ENCODE measurements around the gene HOATZ.

Gene HOATZ

GRCh38 chr11:111494040-111494439 is 20.5 kb upstream of the HOATZ start:
- Histone ChIP-seq H3K4me2 (ENCODE audit: low read length, poor library complexity, severe bottlenecking) (no peak overlapping the region), H3K4me1 (ENCODE audit: control insufficient read depth, insufficient read depth, low read depth, low read length) (no peaks in the 10 kb centered on the region), H2BK12ac (ENCODE audit: low read length in 2 of 2) (no peak overlapping the region), H3K23ac (ENCODE audit: low read length in 2 of 2) (no peak overlapping the region), H3K9me3 (ENCODE audit: control insufficient read depth, low read length) (no peaks in the 10 kb centered on the region), H2BK15ac (ENCODE audit: low read depth, poor library complexity, severe bottlenecking) (no peak overlapping the region), H4K91ac (ENCODE audit: low read length) (no peak overlapping the region), H3K27ac (ENCODE audit: low read length, poor library complexity, severe bottlenecking) (no peak overlapping the region), H4K8ac (ENCODE audit: low read length) (no peak overlapping the region), H2BK5ac (ENCODE audit: low read depth, low read length, poor library complexity, severe bottlenecking) (no peak overlapping the region), H3K4me3 (ENCODE audit: insufficient read depth in 1 of 2, low read depth in 1 of 2, low read length in 2 of 2) (no peak overlapping the region), H2BK120ac (ENCODE audit: low read depth, low read length) (no peak overlapping the region), H3K14ac (ENCODE audit: low read length in 2 of 2) (no peak overlapping the region), H2AFZ (ENCODE audit: low read depth, low read length) (no peak overlapping the region), H2AK5ac (ENCODE audit: low read length, severe bottlenecking) (no peak overlapping the region), H3K27me3 (ENCODE audit: control insufficient read depth in 1 of 2, insufficient read depth in 1 of 2, low read length in 2 of 2) (peaks cover 0 to 7% of the 10 kb centered on the region in 2 experiments), H3K36me3 (ENCODE audit: control insufficient read depth in 1 of 2, insufficient read depth in 2 of 2, low read depth in 1 of 2, low read length in 2 of 2) (no peaks in the 10 kb centered on the region), H3K18ac (ENCODE audit: low read depth in 1 of 2, low read length in 2 of 2) (no peak overlapping the region), H3K4ac (ENCODE audit: low read depth in 1 of 2, low read length in 2 of 2) (no peak overlapping the region), H3K9ac (ENCODE audit: low read length) (no peak overlapping the region), H3K79me1 (replicated peaks; ENCODE audit: low read length, poor library complexity, severe bottlenecking) (no peaks in the 10 kb centered on the region)
- 29% methylated on average over 1 of the region's 1 CpG for WGBS
- DNase-seq, result no peak

GRCh38 chr11:111499483-111499882 is 15.1 kb upstream of the HOATZ start:
- Histone ChIP-seq H2BK120ac (ENCODE audit: low read depth, low read length) (no peak overlapping the region), H2AFZ (ENCODE audit: low read depth, low read length) (no peak overlapping the region), H4K8ac (ENCODE audit: low read length) (no peak overlapping the region), H2BK12ac (ENCODE audit: low read length in 2 of 2) (no peak overlapping the region), H3K18ac (ENCODE audit: low read depth in 1 of 2, low read length in 2 of 2) (no peak overlapping the region), H3K27me3 (ENCODE audit: control insufficient read depth in 1 of 2, insufficient read depth in 1 of 2, low read length in 2 of 2) (no peaks in the 10 kb centered on the region), H3K79me1 (replicated peaks; ENCODE audit: low read length, poor library complexity, severe bottlenecking) (no peaks in the 10 kb centered on the region), H2BK5ac (ENCODE audit: low read depth, low read length, poor library complexity, severe bottlenecking) (no peak overlapping the region), H3K4me1 (ENCODE audit: control insufficient read depth, insufficient read depth, low read depth, low read length) (no peaks in the 10 kb centered on the region), H2AK5ac (ENCODE audit: low read length, severe bottlenecking) (no peak overlapping the region), H3K9me3 (ENCODE audit: control insufficient read depth, low read length) (no peaks in the 10 kb centered on the region), H3K14ac (ENCODE audit: low read length in 2 of 2) (no peak overlapping the region), H3K23ac (ENCODE audit: low read length in 2 of 2) (no peak overlapping the region), H2BK15ac (ENCODE audit: low read depth, poor library complexity, severe bottlenecking) (no peak overlapping the region), H3K9ac (ENCODE audit: low read length) (no peak overlapping the region), H4K91ac (ENCODE audit: low read length) (no peak overlapping the region), H3K4me3 (ENCODE audit: insufficient read depth in 1 of 2, low read depth in 1 of 2, low read length in 2 of 2) (no peak overlapping the region), H3K36me3 (ENCODE audit: control insufficient read depth in 1 of 2, insufficient read depth in 2 of 2, low read depth in 1 of 2, low read length in 2 of 2) (no peaks in the 10 kb centered on the region), H3K4me2 (ENCODE audit: low read length, poor library complexity, severe bottlenecking) (no peak overlapping the region), H3K27ac (ENCODE audit: low read length, poor library complexity, severe bottlenecking) (no peak overlapping the region), H3K4ac (ENCODE audit: low read depth in 1 of 2, low read length in 2 of 2) (no peak overlapping the region)
- WGBS, result 97% methylated on average over 4 of the region's 5 CpGs
- no peak for DNase-seq

- Histone ChIP-seq H4K91ac (ENCODE audit: low read length) (no peak overlapping the region), H3K79me1 (replicated peaks; ENCODE audit: low read length, poor library complexity, severe bottlenecking) (no peaks in the 10 kb centered on the region), H2BK15ac (ENCODE audit: low read depth, poor library complexity, severe bottlenecking) (no peak overlapping the region), H2AK5ac (ENCODE audit: low read length, severe bottlenecking) (no peak overlapping the region), H3K4ac (ENCODE audit: low read depth in 1 of 2, low read length in 2 of 2) (no peak overlapping the region), H2BK5ac (ENCODE audit: low read depth, low read length, poor library complexity, severe bottlenecking) (no peak overlapping the region), H3K27me3 (ENCODE audit: control insufficient read depth in 1 of 2, insufficient read depth in 1 of 2, low read length in 2 of 2) (no peaks in the 10 kb centered on the region), H3K36me3 (ENCODE audit: control insufficient read depth in 1 of 2, insufficient read depth in 2 of 2, low read depth in 1 of 2, low read length in 2 of 2) (no peaks in the 10 kb centered on the region), H3K4me3 (ENCODE audit: insufficient read depth in 1 of 2, low read depth in 1 of 2, low read length in 2 of 2) (no peak overlapping the region), H3K4me2 (ENCODE audit: low read length, poor library complexity, severe bottlenecking) (no peak overlapping the region), H2AFZ (ENCODE audit: low read depth, low read length) (no peak overlapping the region), H3K9me3 (ENCODE audit: control insufficient read depth, low read length) (no peaks in the 10 kb centered on the region), H2BK120ac (ENCODE audit: low read depth, low read length) (no peak overlapping the region), H2BK12ac (ENCODE audit: low read length in 2 of 2) (no peak overlapping the region), H3K9ac (ENCODE audit: low read length) (no peak overlapping the region), H3K18ac (ENCODE audit: low read depth in 1 of 2, low read length in 2 of 2) (no peak overlapping the region), H3K23ac (ENCODE audit: low read length in 2 of 2) (no peak overlapping the region), H4K8ac (ENCODE audit: low read length) (no peak overlapping the region), H3K27ac (ENCODE audit: low read length, poor library complexity, severe bottlenecking) (no peak overlapping the region), H3K14ac (ENCODE audit: low read length in 2 of 2) (no peak overlapping the region), H3K4me1 (ENCODE audit: control insufficient read depth, insufficient read depth, low read depth, low read length) (no peaks in the 10 kb centered on the region)
- WGBS, result 92% methylated on average over 1 of the region's 1 CpG
- no peak for DNase-seq
Measured at GRCh38 chr11:111500481-111500880, 14.1 kb upstream of the HOATZ start.

GRCh38 chr11:111502611-111503010 is 12.0 kb upstream of the HOATZ start:
- no peak overlapping the region for H3K14ac ChIP-seq (ENCODE audit: low read length in 2 of 2)
- no peak overlapping the region for H2AK5ac ChIP-seq (ENCODE audit: low read length, severe bottlenecking)
- no peak overlapping the region for H3K23ac ChIP-seq (ENCODE audit: low read length in 2 of 2)
- no peaks in the 10 kb centered on the region for H3K36me3 ChIP-seq (ENCODE audit: control insufficient read depth in 1 of 2, insufficient read depth in 2 of 2, low read depth in 1 of 2, low read length in 2 of 2)
- H2BK5ac ChIP-seq (ENCODE audit: low read depth, low read length, poor library complexity, severe bottlenecking), result no peak overlapping the region
- H3K27ac ChIP-seq (ENCODE audit: low read length, poor library complexity, severe bottlenecking), result no peak overlapping the region
- no peak overlapping the region for H3K4me3 ChIP-seq (ENCODE audit: insufficient read depth in 1 of 2, low read depth in 1 of 2, low read length in 2 of 2)
- H3K4me1 ChIP-seq (ENCODE audit: control insufficient read depth, insufficient read depth, low read depth, low read length), result no peaks in the 10 kb centered on the region
- H3K9me3 ChIP-seq (ENCODE audit: control insufficient read depth, low read length), result no peaks in the 10 kb centered on the region
- H4K8ac ChIP-seq (ENCODE audit: low read length), result no peak overlapping the region
- H2BK15ac ChIP-seq (ENCODE audit: low read depth, poor library complexity, severe bottlenecking), result no peak overlapping the region
- no peak overlapping the region for H2BK120ac ChIP-seq (ENCODE audit: low read depth, low read length)
- WGBS, result 91% methylated on average over 1 of the region's 1 CpG
- H3K4me2 ChIP-seq (ENCODE audit: low read length, poor library complexity, severe bottlenecking), result no peak overlapping the region
- no peaks in the 10 kb centered on the region for H3K79me1 ChIP-seq (replicated peaks; ENCODE audit: low read length, poor library complexity, severe bottlenecking)
- H3K27me3 ChIP-seq (ENCODE audit: control insufficient read depth in 1 of 2, insufficient read depth in 1 of 2, low read length in 2 of 2), result no peaks in the 10 kb centered on the region
- H3K4ac ChIP-seq (ENCODE audit: low read depth in 1 of 2, low read length in 2 of 2), result no peak overlapping the region
- no peak overlapping the region for H3K18ac ChIP-seq (ENCODE audit: low read depth in 1 of 2, low read length in 2 of 2)
- no peak overlapping the region for H4K91ac ChIP-seq (ENCODE audit: low read length)
- no peak overlapping the region for H2BK12ac ChIP-seq (ENCODE audit: low read length in 2 of 2)
- H3K9ac ChIP-seq (ENCODE audit: low read length), result no peak overlapping the region
- H2AFZ ChIP-seq (ENCODE audit: low read depth, low read length), result no peak overlapping the region
- DNase-seq, result no peak
